SK-N-SH (cell line): Measurements from ENCODE around the gene MGRN1. TPM values are rescaled to one million over a fixed set of nuclear protein-coding genes. Genes with fewer than 3 reads are reported as not detected.

Experiments
- CTCF ChIA-PET: fragments of 300-600, 350-600 bp; formaldehyde crosslinking; extraction: SDS; loops from one replicate; lab custom pipeline; 2021; lab: Yijun Ruan, JAX
- POLR2A ChIA-PET: fragments of 350-600 bp; sonication (Branson Sonifier 250); formaldehyde crosslinking; extraction: SDS; loops from one replicate; lab custom pipeline; 2020; ENCODE audit warnings: antibody characterized with exemption, inconsistent platforms; lab: Yijun Ruan, JAX
- DNase-seq: peaks from one replicate; pipeline ENCODE4 v3.0.0; 2012
- H2AFZ ChIP-seq: fragments of 200-600 bp; sonication (generic); 2 replicates; pipeline ENCODE4 v1.8.1; 2016; ENCODE audit warnings: antibody characterized with exemption, mild to moderate bottlenecking, low read depth
- H3F3A ChIP-seq: fragments of 200-600 bp; sonication (generic); replicated peaks from 2 replicates; pipeline ENCODE3; 2016; ENCODE audit warnings: antibody characterized with exemption, mild to moderate bottlenecking; ENCODE audit not compliant: insufficient read depth
- H3K27ac ChIP-seq, 2 experiments: fragments of 200-500 bp in 1 of 2; fragments of 200-600 bp in 1 of 2; sonication (Bioruptor generic) in 1 of 2; sonication (generic), shearing (Covaris generic) in 1 of 2; 2 replicates each; pipeline versions ENCODE4 v1.5.1 to v1.6.1; 2014 to 2016; ENCODE audit warnings: low read depth in 2 of 2, inconsistent platforms in 1 of 2, low read length in 1 of 2, mild to moderate bottlenecking in 1 of 2, mixed read lengths in 1 of 2
- H3K27me3 ChIP-seq: fragments of 200-600 bp; sonication (generic), shearing (Covaris generic); 2 replicates; pipeline ENCODE4 v1.6.1; 2016; ENCODE audit warnings: mixed run types; ENCODE audit not compliant: insufficient read depth
- H3K36me3 ChIP-seq, 2 experiments: fragments of 200-500 bp in 1 of 2; fragments of 200-600 bp in 1 of 2; sonication (Bioruptor generic) in 1 of 2; sonication (generic) in 1 of 2; replicated peaks in 1 of 2; 2 replicates each; pipeline versions ENCODE3 to v1.5.1; 2014 to 2016; ENCODE audit warnings: low read length in 1 of 2, mild to moderate bottlenecking in 1 of 2; ENCODE audit not compliant: insufficient read depth in 2 of 2, control insufficient read depth in 1 of 2
- H3K4me1 ChIP-seq, 2 experiments: fragments of 200-500 bp in 1 of 2; fragments of 200-600 bp in 1 of 2; sonication (Bioruptor generic) in 1 of 2; sonication (generic), shearing (Covaris generic) in 1 of 2; 2 replicates each; pipeline versions ENCODE4 v1.5.1 to v1.6.1; 2014 to 2016; ENCODE audit warnings: low read depth in 1 of 2, low read length in 1 of 2, mixed run types in 1 of 2; ENCODE audit not compliant: insufficient read depth in 2 of 2, control insufficient read depth in 1 of 2
- H3K4me2 ChIP-seq: fragments of 200-600 bp; sonication (generic), shearing (Covaris generic); 2 replicates; pipeline ENCODE4 v1.6.1; 2017; ENCODE audit warnings: mixed run types
- H3K4me3 ChIP-seq, 2 experiments: fragments of 200-500 bp in 1 of 2; fragments of 200-600 bp in 1 of 2; sonication (Bioruptor generic) in 1 of 2; sonication (generic), shearing (Covaris generic) in 1 of 2; 2 replicates each; pipeline versions ENCODE4 v1.5.1 to v1.8.1; 2014 to 2016; ENCODE audit warnings: low read depth in 2 of 2, inconsistent platforms in 1 of 2, low read length in 1 of 2, mild to moderate bottlenecking in 1 of 2, mixed read lengths in 1 of 2, moderate library complexity in 1 of 2
- H3K79me2 ChIP-seq: fragments of 200-600 bp; sonication (generic); 2 replicates; pipeline ENCODE4 v1.8.1; 2017; ENCODE audit warnings: mild to moderate bottlenecking; ENCODE audit not compliant: insufficient read depth
- H3K9ac ChIP-seq: fragments of 200-600 bp; sonication (generic); 2 replicates; pipeline ENCODE4 v1.6.1; 2017; ENCODE audit warnings: mixed run types
- H3K9me2 ChIP-seq: fragments of 200-600 bp; sonication (generic); 2 replicates; pipeline ENCODE4 v1.6.1; 2017; ENCODE audit warnings: mixed run types
- H3K9me3 ChIP-seq: fragments of 200-600 bp; sonication (generic); 2 replicates; pipeline ENCODE4 v1.6.1; 2017; ENCODE audit warnings: mixed run types, mild to moderate bottlenecking, moderate library complexity
- H4K20me1 ChIP-seq: fragments of 200-600 bp; sonication (generic); 2 replicates; pipeline ENCODE4 v1.6.1; 2017; ENCODE audit warnings: mild to moderate bottlenecking, mixed run types; ENCODE audit not compliant: insufficient read depth
- EP300 ChIP-seq, 2 experiments: IDR thresholded peaks; 2 replicates each; pipeline versions ENCODE4 v1.4.0 to v1.6.1; 2012; ENCODE audit warnings: borderline replicate concordance in 1 of 2, low read depth in 1 of 2, low read length in 1 of 2
- EZH2phosphoT487 ChIP-seq: fragments of 200-600 bp; sonication (generic); IDR thresholded peaks from 2 replicates; pipeline ENCODE4 v1.6.1; 2017; ENCODE audit warnings: low read depth, mixed run types, mild to moderate bottlenecking, antibody characterized with exemption, moderate library complexity, borderline replicate concordance
- FOSL2 ChIP-seq: IDR thresholded peaks from 2 replicates; pipeline ENCODE4 v1.4.0; 2012; ENCODE audit warnings: low read depth, mild to moderate bottlenecking, moderate library complexity, borderline replicate concordance
- FOXJ3 ChIP-seq: sonication (generic); formaldehyde crosslinking; IDR thresholded peaks from 2 replicates; pipeline ENCODE4 v1.5.1; 2020; ENCODE audit warnings: mild to moderate bottlenecking, missing genetic modification reagents
- FOXM1 ChIP-seq: IDR thresholded peaks from 2 replicates; pipeline ENCODE4 v1.4.0; 2012; ENCODE audit warnings: low read depth, mild to moderate bottlenecking
- GABPA ChIP-seq: IDR thresholded peaks from 2 replicates; pipeline ENCODE4 v1.4.0; 2012; ENCODE audit warnings: low read depth, mild to moderate bottlenecking
- GATA2 ChIP-seq: sonication (generic); formaldehyde crosslinking; IDR thresholded peaks from 2 replicates; pipeline ENCODE4 v1.5.0; 2020; ENCODE audit warnings: mild to moderate bottlenecking, missing genetic modification reagents
- IRF3 ChIP-seq: fragments of 150-350 bp; IDR thresholded peaks from 2 replicates; pipeline ENCODE4 v1.6.1; 2016; ENCODE audit warnings: mild to moderate bottlenecking, low read depth, low read length
- JUND ChIP-seq: IDR thresholded peaks from 2 replicates; pipeline ENCODE4 v1.4.0; 2012
- MAX ChIP-seq: IDR thresholded peaks from 2 replicates; pipeline ENCODE4 v1.4.0; 2012; ENCODE audit warnings: low read depth
- MEF2A ChIP-seq: IDR thresholded peaks from 2 replicates; pipeline ENCODE4 v1.4.0; 2012; ENCODE audit warnings: low read depth, borderline replicate concordance
- MXI1 ChIP-seq: IDR thresholded peaks from 2 replicates; pipeline ENCODE4 v1.6.1; 2012; ENCODE audit warnings: mild to moderate bottlenecking, low read depth, low read length, improper control_type of control experiment
- NRF1 ChIP-seq: IDR thresholded peaks from 2 replicates; pipeline ENCODE4 v1.6.1; 2012; ENCODE audit warnings: low read depth, mild to moderate bottlenecking, low read length
- RAD21 ChIP-seq: IDR thresholded peaks from 2 replicates; pipeline ENCODE4 v1.6.1; 2012; ENCODE audit warnings: mild to moderate bottlenecking, low read length
- RXRA ChIP-seq: IDR thresholded peaks from 2 replicates; pipeline ENCODE4 v1.4.0; 2012; ENCODE audit warnings: low read depth, mild to moderate bottlenecking, borderline replicate concordance
- SMC3 ChIP-seq: IDR thresholded peaks from 2 replicates; pipeline ENCODE4 v1.6.1; 2012; ENCODE audit warnings: low read depth, low read length, improper control_type of control experiment
- TAF1 ChIP-seq: IDR thresholded peaks from 2 replicates; pipeline ENCODE4 v1.6.1; 2012; ENCODE audit warnings: low read depth, mild to moderate bottlenecking, low read length, moderate library complexity, borderline replicate concordance
- TCF12 ChIP-seq: IDR thresholded peaks from 2 replicates; pipeline ENCODE4 v1.4.0; 2012
- USF2 ChIP-seq: fragments of 150-350 bp; IDR thresholded peaks from 2 replicates; pipeline ENCODE4 v1.6.1; 2017; ENCODE audit warnings: antibody characterized with exemption, low read length, low read depth, borderline replicate concordance
- YY1 ChIP-seq: IDR thresholded peaks from 2 replicates; pipeline ENCODE4 v1.4.0; 2012; ENCODE audit warnings: low read depth, mild to moderate bottlenecking
- WGBS: methylation state at CpG from one replicate; pipeline ENCODE4 v1.1.6; 2017; ENCODE audit warnings: low lambda C conversion rate; 5-methylcytosine and 5-hydroxymethylcytosine counted together
- polyA plus RNA-seq, 3 experiments: library from polyadenylated mRNA; depleted of rRNA; stranded (reverse); fragments of >200 nt; gene quantifications; 2 replicates each; pipeline ENCODE4 v1.2.3, GENCODE V29; 2012

The MGRN1 gene
- polyA plus RNA-seq, 1 of the 3 experiments (the other 2 are of a cell fraction) = 13.3 TPM

GRCh38 chr16:4688674-4689045, 64.0 kb downstream of the MGRN1 start:
- Histone ChIP-seq H3K9me3 (no peaks in the 10 kb centered on the region), H3F3A (peaks cover 3% of the 10 kb centered on the region), H3K27me3 (no peaks in the 10 kb centered on the region), H3K4me3 (no peak overlapping the region), H3K9ac (no peak overlapping the region), H3K27ac (no peak overlapping the region), H3K36me3 (peaks cover 0 to 34% of the 10 kb centered on the region in 2 experiments), H3K9me2 (no peaks in the 10 kb centered on the region), H2AFZ (no peak overlapping the region), H3K79me2 (peaks cover under 1% of the 10 kb centered on the region; the same call in 1 of the 2 replicates), H3K4me2 (no peak overlapping the region), H3K4me1 (peaks cover 0 to 12% of the 10 kb centered on the region in 2 experiments; a peak in 1 of 4 replicates), H4K20me1 (no peaks in the 10 kb centered on the region)
- TF ChIP-seq MEF2A = no peak
- no peak for TF ChIP-seq USF2
- no peak for TF ChIP-seq MAX
- no peak for TF ChIP-seq NRF1
- no peak for TF ChIP-seq RAD21
- TF ChIP-seq GATA2 (CRISPR knock-in tag) = no peak
- TF ChIP-seq EZH2phosphoT487 = no peak
- TF ChIP-seq SMC3 = no peak
- no peak for TF ChIP-seq TAF1
- TF ChIP-seq EP300 (IDR thresholded peaks at IDR 0.05; ENCODE audit: borderline replicate concordance in 1 of 2, low read depth in 1 of 2, low read length in 1 of 2) = no peak
- no peak for TF ChIP-seq GABPA
- TF ChIP-seq IRF3 = no peak
- no peak for TF ChIP-seq FOXM1
- no peak for TF ChIP-seq JUND
- CTCF ChIA-PET = no interaction called here
- DNase-seq = no peak
- POLR2A ChIA-PET = no interaction called here
- WGBS = 96% methylated on average over 10 of the region's 22 CpGs

GRCh38 chr16:4689091-4689671, 64.6 kb downstream of the MGRN1 start:
- ChIA-PET CTCF (no interaction called here), POLR2A (no interaction called here)

More at GRCh38 chr16:4689091-4689671, 64.6 kb downstream of the MGRN1 start:
- TF ChIP-seq EP300 (IDR thresholded peaks at IDR 0.05; ENCODE audit: borderline replicate concordance in 1 of 2, low read depth in 1 of 2, low read length in 1 of 2) (no peak), FOSL2 (no peak), FOXJ3 (CRISPR knock-in tag) (no peak), YY1 (no peak), MAX (no peak), JUND (no peak), TAF1 (no peak), MXI1 (no peak), MEF2A (no peak), NRF1 (no peak), USF2 (no peak), GABPA (no peak), RXRA (no peak), TCF12 (no peak)
- Histone ChIP-seq H3K4me1 (peaks cover 0 to 12% of the 10 kb centered on the region in 2 experiments; a peak in 1 of 4 replicates), H3K4me3 (no peak overlapping the region), H4K20me1 (no peaks in the 10 kb centered on the region), H3K9me2 (no peaks in the 10 kb centered on the region), H2AFZ (no peak overlapping the region), H3F3A (peaks cover 3% of the 10 kb centered on the region), H3K27ac (no peak overlapping the region), H3K36me3 (peaks cover 0 to 31% of the 10 kb centered on the region in 2 experiments), H3K4me2 (no peak overlapping the region), H3K27me3 (no peaks in the 10 kb centered on the region), H3K79me2 (peaks cover 5% of the 10 kb centered on the region; the same call in 1 of the 2 replicates), H3K9me3 (no peaks in the 10 kb centered on the region), H3K9ac (no peak overlapping the region)
- DNase-seq = no peak
- WGBS = 80% methylated on average over 2 of the region's 21 CpGs
